DND-41 (cell line): Measurements from ENCODE around the gene SLC13A3.

Source experiments
- ATAC-seq: fragments of 200-7000 bp; cut with Tn5 transposase; 3 replicates; pipeline ENCODE4 v1.9.1; 2021; ENCODE audit warnings: low read depth; ENCODE audit not compliant: insufficient read depth
- DNase-seq: peaks from one replicate; pipeline ENCODE4 v3.0.0-alpha.2; 2020
- H2AFZ ChIP-seq: 2 replicates; pipeline ENCODE4 v1.6.0; 2012; ENCODE audit warnings: low read depth, low read length
- H3K27ac ChIP-seq: 2 replicates; pipeline ENCODE4 v1.5.1; 2012; ENCODE audit warnings: low read length, inconsistent platforms
- H3K27me3 ChIP-seq: fragments of 200-600 bp; sonication (generic); 2 replicates; pipeline ENCODE4 v1.6.0; 2012; ENCODE audit warnings: low read length, mild to moderate bottlenecking, inconsistent platforms; ENCODE audit not compliant: insufficient read depth, poor library complexity
- H3K36me3 ChIP-seq: 2 replicates; pipeline ENCODE4 v1.5.1; 2012; ENCODE audit warnings: low read length, inconsistent platforms; ENCODE audit not compliant: insufficient read depth
- H3K4me1 ChIP-seq: 2 replicates; pipeline ENCODE4 v1.5.1; 2012; ENCODE audit warnings: mild to moderate bottlenecking, low read length; ENCODE audit not compliant: insufficient read depth
- H3K4me2 ChIP-seq: 2 replicates; pipeline ENCODE4 v1.6.0; 2012; ENCODE audit warnings: mild to moderate bottlenecking, moderate library complexity, low read length, inconsistent platforms; ENCODE audit not compliant: insufficient read depth
- H3K4me3 ChIP-seq, 2 experiments: fragments of 200-600 bp in 1 of 2; shearing (Covaris generic) in 1 of 2; 2 replicates each; pipeline ENCODE4 v1.5.1; 2012 to 2016; ENCODE audit warnings: inconsistent platforms in 2 of 2, low read length in 2 of 2, mild to moderate bottlenecking in 2 of 2, low read depth in 1 of 2, moderate library complexity in 1 of 2
- H3K79me2 ChIP-seq: 2 replicates; pipeline ENCODE4 v1.6.0; 2012; ENCODE audit warnings: low read length, inconsistent platforms; ENCODE audit not compliant: insufficient read depth
- H3K9ac ChIP-seq: 2 replicates; pipeline ENCODE4 v1.6.0; 2012; ENCODE audit warnings: low read depth, mild to moderate bottlenecking, inconsistent platforms, low read length, moderate library complexity
- H3K9me3 ChIP-seq: 2 replicates; pipeline ENCODE4 v1.5.1; 2012; ENCODE audit warnings: low read length, moderate library complexity, mild to moderate bottlenecking, inconsistent platforms; ENCODE audit not compliant: insufficient read depth, severe bottlenecking
- H4K20me1 ChIP-seq: 2 replicates; pipeline ENCODE4 v1.6.0; 2012; ENCODE audit warnings: low read length; ENCODE audit not compliant: insufficient read depth
- CTCF ChIP-seq: IDR thresholded peaks from 2 replicates; pipeline ENCODE4 v1.5.1; 2012; ENCODE audit warnings: borderline replicate concordance, low read length, moderate library complexity, mild to moderate bottlenecking; ENCODE audit not compliant: poor library complexity, severe bottlenecking; ENCODE audit errors: extremely low read depth
- EZH2 ChIP-seq: IDR thresholded peaks from 3 replicates; pipeline ENCODE4 v1.6.1; 2012; ENCODE audit warnings: borderline replicate concordance, low read depth, mild to moderate bottlenecking, moderate library complexity, low read length, inconsistent platforms; ENCODE audit not compliant: severe bottlenecking

The SLC13A3 gene

GRCh38 chr20:46609043-46609442 lies 42.2 kb downstream of the SLC13A3 start:
- DNase-seq (no peak), ATAC-seq (no peak)
- Histone ChIP-seq H3K27me3 (peaks cover 3% of the 10 kb centered on the region), H3K4me3 (no peak overlapping the region), H3K9ac (no peak overlapping the region), H2AFZ (no peak overlapping the region), H3K79me2 (no peaks in the 10 kb centered on the region), H3K4me2 (no peak overlapping the region), H3K36me3 (no peaks in the 10 kb centered on the region), H3K27ac (no peak overlapping the region), H3K4me1 (no peaks in the 10 kb centered on the region), H4K20me1 (no peaks in the 10 kb centered on the region), H3K9me3 (no peaks in the 10 kb centered on the region)
- TF ChIP-seq EZH2 (no peak), CTCF (no peak)

DNA sequence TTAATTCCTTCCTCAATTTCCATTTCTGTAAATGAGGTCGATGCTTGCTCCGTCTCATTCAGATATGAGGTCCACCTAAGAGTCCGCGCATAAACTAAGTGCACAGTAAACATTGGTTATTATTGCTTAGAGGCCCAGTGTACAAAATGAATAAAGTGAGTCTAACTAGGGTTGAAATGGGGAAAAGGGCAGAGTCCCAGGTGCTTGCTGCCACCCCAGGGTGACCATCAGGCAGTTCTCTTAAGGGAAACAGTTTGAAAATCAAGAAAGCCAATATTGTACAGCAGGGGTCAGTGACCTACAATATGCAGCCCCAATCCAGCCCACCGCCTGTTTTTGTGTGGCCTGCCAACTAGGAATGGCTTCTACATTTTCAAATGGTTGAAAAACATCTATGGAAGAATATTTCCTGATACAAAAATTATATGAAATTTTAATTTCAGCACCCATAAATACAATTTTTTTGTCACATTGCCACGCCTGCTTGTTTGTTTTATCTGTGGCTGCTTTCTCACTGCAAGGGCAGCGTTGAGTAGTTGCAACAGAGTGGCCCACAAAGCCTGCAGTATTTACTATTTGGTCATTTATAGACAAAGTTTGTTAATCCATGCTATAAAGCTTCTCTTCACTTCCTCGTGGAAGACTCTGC lies 43.3 kb downstream of the SLC13A3 start:
- no peak overlapping the region for H3K27ac ChIP-seq

GRCh38 chr20:46607191-46607848 lies 43.9 kb downstream of the SLC13A3 start:
- Histone ChIP-seq H3K27me3 (peaks cover 3% of the 10 kb centered on the region), H3K79me2 (no peaks in the 10 kb centered on the region), H3K4me1 (no peaks in the 10 kb centered on the region), H3K9me3 (no peaks in the 10 kb centered on the region), H3K36me3 (no peaks in the 10 kb centered on the region), H3K4me3 (no peak overlapping the region), H4K20me1 (no peaks in the 10 kb centered on the region), H3K4me2 (no peak overlapping the region), H2AFZ (no peak overlapping the region), H3K27ac (no peak overlapping the region), H3K9ac (no peak overlapping the region)
- ATAC-seq (no peak), DNase-seq (no peak)
- TF ChIP-seq EZH2 (no peak), CTCF (no peak)

More for the DNA sequence above, 43.3 kb downstream of the SLC13A3 start:
- no peaks in the 10 kb centered on the region for H4K20me1 ChIP-seq
- no peak overlapping the region for H2AFZ ChIP-seq
- no peak for DNase-seq
- no peaks in the 10 kb centered on the region for H3K36me3 ChIP-seq
- no peak overlapping the region for H3K4me3 ChIP-seq
- no peak for ATAC-seq
- no peaks in the 10 kb centered on the region for H3K9me3 ChIP-seq
- TF ChIP-seq CTCF (no peak), EZH2 (no peak)
- no peaks in the 10 kb centered on the region for H3K79me2 ChIP-seq
- no peak overlapping the region for H3K4me2 ChIP-seq
- H3K27me3 ChIP-seq, result peaks cover 3% of the 10 kb centered on the region
- no peak overlapping the region for H3K9ac ChIP-seq
- H3K4me1 ChIP-seq, result no peaks in the 10 kb centered on the region
